BLaER1 (cell line): ENCODE results near the gene SNN.

Experiments used
- H3K27ac ChIP-seq: shearing (Covaris generic); formaldehyde crosslinking; 2 replicates; pipeline ENCODE4 v1.8.1; 2022
- H3K27me3 ChIP-seq: shearing (Covaris generic); formaldehyde crosslinking; 2 replicates; pipeline ENCODE4 v1.8.1; 2022
- H3K36me3 ChIP-seq: shearing (Covaris generic); formaldehyde crosslinking; 2 replicates; pipeline ENCODE4 v1.8.1; 2022
- H3K4me1 ChIP-seq: shearing (Covaris generic); formaldehyde crosslinking; 2 replicates; pipeline ENCODE4 v1.8.1; 2022
- H3K4me2 ChIP-seq: shearing (Covaris generic); formaldehyde crosslinking; 2 replicates; pipeline ENCODE4 v1.8.1; 2022
- H3K4me3 ChIP-seq: shearing (Covaris generic); formaldehyde crosslinking; 2 replicates; pipeline ENCODE4 v1.8.1; 2022
- H3K9ac ChIP-seq: shearing (Covaris generic); formaldehyde crosslinking; 2 replicates; pipeline ENCODE4 v1.8.1; 2022
- H3K9me3 ChIP-seq: shearing (Covaris generic); formaldehyde crosslinking; 2 replicates; pipeline ENCODE4 v1.8.1; 2022
- H4K20me1 ChIP-seq: shearing (Covaris generic); formaldehyde crosslinking; 2 replicates; pipeline ENCODE4 v1.8.1; 2022
- Cebpa-rat ChIP-seq: shearing (Covaris generic); IDR thresholded peaks from 2 replicates; pipeline ENCODE4 v1.8.1; 2022

The SNN gene

GRCh38 chr16:11642765-11643116 is 25.5 kb upstream of the SNN start:
- H3K4me2 ChIP-seq = no peak overlapping the region
- no peak overlapping the region for H3K4me3 ChIP-seq
- no peak overlapping the region for H3K9ac ChIP-seq
- H3K9me3 ChIP-seq = no peaks in the 10 kb centered on the region
- no peaks in the 10 kb centered on the region for H3K36me3 ChIP-seq
- H3K27ac ChIP-seq = no peak overlapping the region
- peaks cover 16% of the 10 kb centered on the region for H3K4me1 ChIP-seq
- no peaks in the 10 kb centered on the region for H4K20me1 ChIP-seq
- no peak for TF ChIP-seq Cebpa-rat
- no peaks in the 10 kb centered on the region for H3K27me3 ChIP-seq

- H3K27ac ChIP-seq = no peak overlapping the region
- H4K20me1 ChIP-seq = no peaks in the 10 kb centered on the region
- no peaks in the 10 kb centered on the region for H3K9me3 ChIP-seq
- TF ChIP-seq Cebpa-rat = no peak
- H3K9ac ChIP-seq = no peak overlapping the region
- no peaks in the 10 kb centered on the region for H3K36me3 ChIP-seq
- no peaks in the 10 kb centered on the region for H3K27me3 ChIP-seq
- no peak overlapping the region for H3K4me3 ChIP-seq
- H3K4me2 ChIP-seq = no peak overlapping the region
- peaks cover 16% of the 10 kb centered on the region for H3K4me1 ChIP-seq
Measured at GRCh38 chr16:11649276-11649675, 19.0 kb upstream of the SNN start.

GRCh38 chr16:11650641-11651591 is 17.3 kb upstream of the SNN start:
- TF ChIP-seq Cebpa-rat = no peak
- Histone ChIP-seq H4K20me1 (no peaks in the 10 kb centered on the region), H3K4me2 (no peak overlapping the region), H3K27me3 (no peaks in the 10 kb centered on the region), H3K9me3 (no peaks in the 10 kb centered on the region), H3K9ac (no peak overlapping the region), H3K4me1 (peaks cover 32% of the 10 kb centered on the region), H3K27ac (no peak overlapping the region), H3K4me3 (no peak overlapping the region), H3K36me3 (no peaks in the 10 kb centered on the region)

GRCh38 chr16:11651796-11652195 is 16.5 kb upstream of the SNN start:
- Histone ChIP-seq H3K27me3 (no peaks in the 10 kb centered on the region), H3K36me3 (no peaks in the 10 kb centered on the region), H3K4me1 (peaks cover 37% of the 10 kb centered on the region), H4K20me1 (no peaks in the 10 kb centered on the region), H3K9ac (no peak overlapping the region), H3K4me2 (no peak overlapping the region), H3K4me3 (no peak overlapping the region), H3K9me3 (no peaks in the 10 kb centered on the region), H3K27ac (no peak overlapping the region)
- no peak for TF ChIP-seq Cebpa-rat

GRCh38 chr16:11655655-11656054 is 12.6 kb upstream of the SNN start:
- H3K27me3 ChIP-seq = no peaks in the 10 kb centered on the region
- no peaks in the 10 kb centered on the region for H3K9me3 ChIP-seq
- peak overlapping the region; percentile 48; the same call in 1 of the 2 replicates for H3K27ac ChIP-seq
- no peaks in the 10 kb centered on the region for H4K20me1 ChIP-seq
- H3K4me3 ChIP-seq = no peak overlapping the region
- no peaks in the 10 kb centered on the region for H3K36me3 ChIP-seq
- H3K4me1 ChIP-seq = peaks cover 62% of the 10 kb centered on the region
- no peak for TF ChIP-seq Cebpa-rat
- no peak overlapping the region for H3K9ac ChIP-seq
- H3K4me2 ChIP-seq = peak overlapping the region; percentile 46

- Histone ChIP-seq H3K4me2 (no peak overlapping the region), H3K36me3 (no peaks in the 10 kb centered on the region), H3K9ac (no peak overlapping the region), H3K27me3 (no peaks in the 10 kb centered on the region), H3K4me1 (peaks cover 65% of the 10 kb centered on the region), H3K27ac (no peak overlapping the region), H4K20me1 (no peaks in the 10 kb centered on the region), H3K9me3 (no peaks in the 10 kb centered on the region), H3K4me3 (no peak overlapping the region)
- no peak for TF ChIP-seq Cebpa-rat
Measured at GRCh38 chr16:11657556-11657955, 10.7 kb upstream of the SNN start.

GRCh38 chr16:11658896-11659708 is 9.2 kb upstream of the SNN start:
- Histone ChIP-seq H3K9me3 (no peaks in the 10 kb centered on the region), H3K27me3 (no peaks in the 10 kb centered on the region), H3K4me3 (no peak overlapping the region), H3K4me2 (peak overlapping the region; percentile 47), H3K9ac (no peak overlapping the region), H3K36me3 (no peaks in the 10 kb centered on the region), H4K20me1 (no peaks in the 10 kb centered on the region), H3K4me1 (peaks cover 78% of the 10 kb centered on the region), H3K27ac (peak overlapping the region; percentile 13; the same call in 1 of the 2 replicates)
- TF ChIP-seq Cebpa-rat = no peak

GRCh38 chr16:11660565-11660964 is 7.7 kb upstream of the SNN start:
- H3K4me3 ChIP-seq = no peak overlapping the region
- H3K4me1 ChIP-seq = peaks cover 78% of the 10 kb centered on the region
- no peak overlapping the region for H3K27ac ChIP-seq
- no peak for TF ChIP-seq Cebpa-rat
- no peaks in the 10 kb centered on the region for H3K9me3 ChIP-seq
- H3K27me3 ChIP-seq = no peaks in the 10 kb centered on the region
- H3K36me3 ChIP-seq = no peaks in the 10 kb centered on the region
- H4K20me1 ChIP-seq = no peaks in the 10 kb centered on the region
- H3K9ac ChIP-seq = no peak overlapping the region
- peak overlapping the region; percentile 47; the same call in 1 of the 2 replicates for H3K4me2 ChIP-seq

GRCh38 chr16:11662582-11662981 is 5.7 kb upstream of the SNN start:
- Histone ChIP-seq H3K27me3 (no peaks in the 10 kb centered on the region), H3K4me3 (no peak overlapping the region), H3K27ac (peak overlapping the region; percentile 85; the same call in 1 of the 2 replicates), H3K36me3 (no peaks in the 10 kb centered on the region), H3K9me3 (no peaks in the 10 kb centered on the region), H3K9ac (no peak overlapping the region), H3K4me1 (peaks cover 90% of the 10 kb centered on the region), H3K4me2 (peak overlapping the region; percentile 92), H4K20me1 (no peaks in the 10 kb centered on the region)
- no peak for TF ChIP-seq Cebpa-rat

GRCh38 chr16:11665071-11665491 is 3.2 kb upstream of the SNN start:
- H4K20me1 ChIP-seq = peaks cover 14% of the 10 kb centered on the region
- H3K4me3 ChIP-seq = peak overlapping the region; percentile 56
- no peak for TF ChIP-seq Cebpa-rat
- H3K9ac ChIP-seq = peak overlapping the region; percentile 75
- H3K27ac ChIP-seq = peak overlapping the region; percentile 85
- peak overlapping the region; percentile 92 for H3K4me2 ChIP-seq
- H3K9me3 ChIP-seq = no peaks in the 10 kb centered on the region
- H3K27me3 ChIP-seq = no peaks in the 10 kb centered on the region
- peaks cover 84% of the 10 kb centered on the region for H3K4me1 ChIP-seq
- H3K36me3 ChIP-seq = no peaks in the 10 kb centered on the region
